Islet of Langerhans (tissue), 1 donor: ENCODE measurements around the gene TRIM41.

Experiments used
- FAIRE-seq: peaks from one replicate; lab custom pipeline; 2011; peaks lifted over from hg19 to GRCh38; lab: Jason Lieb, UNC

The TRIM41 gene

GRCh38 chr5:181233801-181234454, 10.8 kb downstream of the TRIM41 start:
- FAIRE-seq, result no peak

DNA sequence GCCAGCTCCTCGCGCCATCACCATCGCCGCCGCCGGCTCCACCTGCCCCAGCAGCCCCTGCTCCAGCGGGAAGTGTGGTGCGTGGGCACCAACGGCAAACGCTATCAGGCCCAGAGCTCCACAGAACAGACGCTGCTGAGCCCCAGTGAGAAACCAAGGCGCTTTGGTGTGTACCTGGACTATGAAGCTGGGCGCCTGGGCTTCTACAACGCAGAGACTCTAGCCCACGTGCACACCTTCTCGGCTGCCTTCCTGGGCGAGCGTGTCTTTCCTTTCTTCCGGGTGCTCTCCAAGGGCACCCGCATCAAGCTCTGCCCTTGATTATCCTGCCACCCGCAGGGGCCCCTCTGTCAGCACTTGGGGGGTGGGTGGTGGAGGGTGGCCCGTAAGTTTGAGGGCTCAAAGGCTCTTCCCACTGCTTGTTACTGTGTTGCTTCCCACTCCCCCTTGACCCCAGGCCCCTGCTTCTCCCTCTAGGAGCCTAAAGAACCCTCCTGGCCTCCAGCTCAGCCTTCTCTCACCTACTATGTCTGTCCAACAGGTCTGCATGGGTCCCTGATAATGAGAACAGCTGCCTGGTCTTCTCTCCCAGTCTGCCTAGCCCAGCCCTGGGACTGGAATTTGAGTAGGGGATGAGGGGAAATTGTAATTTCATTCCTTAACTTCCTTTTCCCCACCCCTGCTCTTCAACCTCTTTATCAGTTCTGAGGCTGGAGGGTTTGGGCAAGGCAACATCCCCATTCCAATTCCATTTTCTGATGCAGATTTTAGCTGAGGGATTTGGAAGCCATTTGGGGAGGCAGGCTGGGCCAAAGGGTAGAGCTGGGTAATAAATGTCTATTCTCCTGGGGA, 11.6 kb downstream of the TRIM41 start:
- FAIRE-seq, result no peak

DNA sequence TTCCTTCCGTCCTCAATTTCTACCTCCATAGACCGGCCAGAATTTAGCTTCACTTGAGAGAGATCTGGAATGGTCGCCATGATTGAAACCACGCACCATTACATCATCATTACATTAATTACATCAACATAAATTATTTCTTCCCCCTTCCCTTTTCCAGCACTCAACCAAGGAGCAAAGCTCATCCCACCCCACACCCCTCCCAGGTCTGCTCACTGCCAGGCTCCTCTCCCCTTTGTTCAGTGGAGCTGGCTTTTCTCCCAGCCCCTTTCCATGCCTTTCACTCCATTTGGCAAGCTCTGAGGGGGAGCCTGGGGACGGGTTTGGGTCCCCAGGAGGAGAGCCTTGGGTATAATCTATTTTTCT, 12.2 kb downstream of the TRIM41 start:
- FAIRE-seq, result no peak

DNA sequence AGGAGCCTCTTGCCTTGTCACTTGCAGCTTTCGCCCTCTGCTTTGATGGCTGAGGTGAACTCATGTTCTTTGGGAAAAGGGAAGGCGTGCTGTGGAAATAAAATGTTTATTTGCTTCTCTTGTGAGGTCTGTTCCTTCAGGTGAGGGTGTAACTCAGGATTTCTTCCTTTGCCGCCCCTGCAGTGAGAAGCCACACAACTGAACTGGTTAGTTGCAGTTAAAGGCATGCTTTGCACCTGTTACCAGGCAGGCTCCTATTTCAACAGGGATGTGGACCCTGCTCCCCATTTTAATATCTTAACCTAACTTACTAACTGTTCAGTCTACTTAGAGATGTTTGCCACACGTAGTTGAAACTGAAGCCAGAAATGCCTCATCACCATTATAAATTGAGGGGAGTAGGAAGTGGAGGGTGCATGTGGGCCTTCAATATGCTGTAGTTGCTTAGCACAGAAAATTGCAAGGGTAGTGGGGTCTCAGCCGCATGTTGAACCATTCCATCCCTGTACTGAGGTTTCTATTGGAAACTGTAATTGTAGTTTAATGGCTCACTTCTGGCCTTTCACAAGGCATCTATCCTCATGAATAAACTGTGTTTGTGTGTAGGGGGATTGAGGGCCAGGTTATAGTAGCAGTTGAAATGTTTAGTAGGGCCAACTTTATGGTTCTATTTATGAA, 12.7 kb downstream of the TRIM41 start:
- FAIRE-seq, result no peak

DNA sequence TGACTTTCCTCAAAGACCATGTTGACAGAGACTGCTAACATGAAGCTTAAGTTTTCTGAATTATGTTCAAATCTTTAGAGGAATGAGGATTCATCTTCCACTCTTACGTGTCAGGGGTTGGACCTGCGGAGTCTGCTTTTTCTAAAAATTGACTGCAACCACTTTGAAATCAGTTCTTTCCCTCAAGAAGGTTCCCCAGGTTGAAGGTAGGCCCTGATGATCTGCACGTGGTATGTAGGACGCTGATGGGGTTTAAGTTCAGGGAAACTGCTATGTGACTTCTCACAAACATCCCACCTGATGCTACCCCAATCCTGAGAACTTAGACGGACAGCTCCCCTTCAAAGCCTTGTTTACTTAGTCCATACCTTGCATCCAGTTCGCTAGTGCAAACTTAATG, 13.4 kb downstream of the TRIM41 start:
- no peak for FAIRE-seq

DNA sequence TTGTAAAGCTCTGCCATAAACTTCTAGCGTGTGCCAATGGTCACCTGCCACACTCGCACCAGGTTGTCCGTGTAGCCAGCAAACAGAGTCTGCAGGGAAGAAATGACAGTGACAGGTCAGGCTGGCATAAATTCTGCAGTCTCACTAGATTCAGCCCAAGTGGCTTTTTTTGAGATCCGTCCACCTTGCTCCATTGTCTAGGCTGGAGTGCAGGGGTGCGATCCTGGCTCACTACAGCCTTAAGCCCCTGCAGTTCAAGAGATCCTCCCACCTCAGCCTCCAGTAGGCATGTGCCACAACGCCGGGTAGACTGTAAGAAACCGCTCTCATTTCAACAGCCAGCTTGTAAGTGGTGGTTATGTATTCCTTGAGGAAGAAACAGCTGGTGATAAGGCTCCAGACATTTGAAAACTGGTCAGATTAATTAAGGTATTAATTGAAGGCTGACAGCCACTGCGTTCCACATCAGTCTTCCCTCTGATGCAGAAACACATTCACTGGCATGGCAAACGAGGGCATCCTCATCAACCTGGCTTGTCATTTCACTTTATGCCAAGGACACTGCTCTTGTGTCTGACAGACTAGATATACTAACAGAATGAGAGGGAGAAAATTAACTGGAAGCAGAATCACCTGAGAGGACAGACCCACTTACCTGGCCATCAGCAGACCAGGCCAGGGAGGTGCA, 14.0 kb downstream of the TRIM41 start:
- FAIRE-seq, result no peak

DNA sequence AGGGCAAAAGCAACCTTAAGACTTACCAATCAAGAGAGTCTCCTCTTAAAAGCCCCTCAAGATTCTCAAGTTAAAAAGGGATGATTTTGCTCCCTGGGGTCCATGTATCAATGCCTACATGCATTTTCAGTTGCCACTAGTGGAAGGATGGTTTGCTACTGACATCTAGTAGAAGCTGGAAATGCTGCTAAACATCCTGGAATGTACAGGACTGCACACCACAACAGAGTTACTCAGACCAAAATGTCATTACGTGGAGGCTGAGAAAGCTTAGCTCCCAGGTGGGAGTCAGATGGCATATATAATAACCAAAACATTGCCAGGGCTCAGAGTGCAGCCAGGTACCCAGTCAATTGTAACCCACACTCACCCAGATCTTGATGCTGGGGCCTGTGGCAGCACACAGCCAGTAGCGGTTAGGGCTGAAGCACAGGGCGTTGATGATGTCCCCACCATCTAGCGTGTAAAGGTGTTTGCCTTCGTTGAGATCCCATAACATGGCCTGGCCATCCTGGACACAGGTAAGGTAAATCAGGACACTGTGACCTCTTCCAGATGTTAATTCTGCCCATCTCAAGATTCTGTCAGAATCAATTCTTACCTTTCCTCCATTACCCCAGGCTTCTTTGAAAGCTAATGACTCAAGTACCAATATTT, 14.8 kb downstream of the TRIM41 start:
- FAIRE-seq, result no peak

DNA sequence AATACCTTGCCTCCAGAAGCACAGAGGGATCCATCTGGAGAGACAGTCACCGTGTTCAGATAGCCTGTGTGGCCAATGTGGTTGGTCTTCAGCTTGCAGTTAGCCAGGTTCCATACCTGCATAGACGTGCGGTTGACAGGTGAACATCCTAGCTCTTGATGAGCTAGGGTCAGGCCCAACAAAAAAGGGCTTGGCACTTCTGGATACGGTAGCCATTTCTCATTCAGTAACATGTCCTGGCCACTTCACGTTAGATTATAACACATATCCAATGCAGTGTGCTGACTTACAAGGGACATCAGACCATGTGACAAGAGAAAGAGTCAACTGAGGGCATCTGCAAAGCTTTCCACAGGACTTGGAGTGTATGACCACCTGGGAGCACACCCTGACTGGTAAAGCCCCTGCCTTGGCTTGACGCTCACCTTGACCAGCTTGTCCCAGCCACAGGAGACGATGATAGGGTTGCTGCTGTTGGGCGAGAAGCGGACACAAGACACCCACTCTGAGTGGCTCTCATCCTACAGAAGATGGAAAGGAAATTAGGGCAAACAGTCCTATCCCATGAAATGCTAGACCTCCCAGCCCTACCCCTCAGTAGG, 16.1 kb downstream of the TRIM41 start:
- no peak for FAIRE-seq

DNA sequence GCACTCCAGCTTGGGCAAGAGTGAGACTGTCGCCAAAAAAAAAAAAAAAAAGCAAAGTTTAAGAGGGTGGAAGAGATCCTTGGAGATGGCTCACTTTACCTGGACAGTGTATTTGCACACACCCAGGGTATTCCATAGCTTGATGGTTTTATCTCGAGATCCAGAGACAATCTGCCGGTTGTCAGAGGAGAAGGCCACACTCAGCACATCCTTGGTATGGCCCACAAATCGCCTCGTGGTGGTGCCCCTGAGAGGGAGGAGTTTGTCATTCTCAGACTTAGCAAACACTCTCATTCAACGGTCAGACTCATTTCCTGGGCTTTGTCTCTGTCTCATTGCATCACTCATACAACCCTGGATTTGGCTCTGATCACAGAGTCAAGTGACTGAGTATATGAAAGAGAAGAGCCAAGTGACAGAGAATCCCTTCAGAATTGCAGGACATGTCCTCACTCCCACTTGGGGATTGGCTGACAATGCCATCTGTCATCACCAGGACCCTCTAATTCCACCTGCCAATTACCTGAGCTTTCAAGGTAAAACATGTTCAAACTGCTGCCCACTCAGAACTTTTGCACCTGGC, 18.4 kb downstream of the TRIM41 start:
- no peak for FAIRE-seq

DNA sequence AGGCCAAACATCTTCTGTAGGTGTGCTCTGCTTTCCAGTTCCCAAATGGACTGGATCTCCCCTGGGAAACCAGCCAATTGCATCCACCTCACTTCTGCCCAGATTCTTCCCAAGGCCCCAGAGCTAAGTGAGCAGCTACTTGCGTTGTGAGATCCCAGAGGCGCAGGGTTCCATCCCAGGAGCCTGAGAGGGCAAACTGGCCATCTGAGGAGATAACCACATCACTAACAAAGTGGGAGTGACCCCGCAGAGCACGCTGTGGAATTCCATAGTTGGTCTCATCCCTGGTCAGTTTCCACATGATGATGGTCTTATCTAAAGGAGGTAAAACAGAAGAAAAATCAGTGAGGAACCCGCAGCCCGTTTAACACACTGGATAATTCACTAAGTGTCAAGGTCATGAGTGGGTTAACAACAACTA, 19.0 kb downstream of the TRIM41 start:
- FAIRE-seq, result no peak

GRCh38 chr5:181243018-181243563, 20.0 kb downstream of the TRIM41 start:
- FAIRE-seq, result no peak

DNA sequence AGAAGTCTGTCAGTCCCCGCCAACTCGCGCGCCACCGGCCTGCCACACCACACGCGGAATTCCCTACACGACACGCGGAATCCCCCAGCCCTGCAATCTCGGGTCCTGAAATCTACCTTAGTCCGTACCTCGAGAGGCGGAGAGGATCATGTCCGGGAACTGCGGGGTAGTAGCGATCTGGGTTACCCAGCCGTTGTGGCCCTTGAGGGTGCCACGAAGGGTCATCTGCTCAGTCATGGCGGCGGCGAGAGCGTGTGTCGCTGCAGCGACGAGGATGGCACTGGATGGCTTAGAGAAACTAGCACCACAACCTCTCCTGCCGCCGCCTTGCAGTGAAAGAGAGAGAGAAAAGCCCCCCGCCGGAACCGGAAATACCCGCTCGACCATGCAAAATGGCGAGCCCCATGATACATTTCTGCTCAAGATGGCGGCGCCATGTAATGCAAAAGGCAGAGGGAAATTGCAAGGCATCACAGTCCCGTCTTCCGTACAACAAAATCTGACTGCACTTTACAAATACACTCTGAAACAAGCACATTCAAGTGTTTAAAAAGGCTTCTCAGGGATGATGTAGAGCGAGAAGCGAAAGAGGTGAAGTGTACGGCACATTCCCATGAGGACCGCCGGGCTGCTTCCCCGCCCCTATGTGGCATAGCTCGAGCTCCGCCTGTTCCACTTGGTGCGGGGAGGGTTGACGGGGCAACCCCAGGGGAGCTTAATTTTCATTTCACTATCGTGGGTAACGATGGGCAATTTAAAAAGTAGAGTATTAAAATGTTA, 20.7 kb downstream of the TRIM41 start, which contains the start of gene RACK1:
RACK1 (minus strand) TSS at position 343 of the 780 bp plus-strand sequence; CDS start at position 237, 106 bp downstream.
- no peak for FAIRE-seq

- FAIRE-seq, result no peak
These were observed 22.6 kb downstream of the TRIM41 start for GRCh38 chr5:181245427-181246275.

DNA sequence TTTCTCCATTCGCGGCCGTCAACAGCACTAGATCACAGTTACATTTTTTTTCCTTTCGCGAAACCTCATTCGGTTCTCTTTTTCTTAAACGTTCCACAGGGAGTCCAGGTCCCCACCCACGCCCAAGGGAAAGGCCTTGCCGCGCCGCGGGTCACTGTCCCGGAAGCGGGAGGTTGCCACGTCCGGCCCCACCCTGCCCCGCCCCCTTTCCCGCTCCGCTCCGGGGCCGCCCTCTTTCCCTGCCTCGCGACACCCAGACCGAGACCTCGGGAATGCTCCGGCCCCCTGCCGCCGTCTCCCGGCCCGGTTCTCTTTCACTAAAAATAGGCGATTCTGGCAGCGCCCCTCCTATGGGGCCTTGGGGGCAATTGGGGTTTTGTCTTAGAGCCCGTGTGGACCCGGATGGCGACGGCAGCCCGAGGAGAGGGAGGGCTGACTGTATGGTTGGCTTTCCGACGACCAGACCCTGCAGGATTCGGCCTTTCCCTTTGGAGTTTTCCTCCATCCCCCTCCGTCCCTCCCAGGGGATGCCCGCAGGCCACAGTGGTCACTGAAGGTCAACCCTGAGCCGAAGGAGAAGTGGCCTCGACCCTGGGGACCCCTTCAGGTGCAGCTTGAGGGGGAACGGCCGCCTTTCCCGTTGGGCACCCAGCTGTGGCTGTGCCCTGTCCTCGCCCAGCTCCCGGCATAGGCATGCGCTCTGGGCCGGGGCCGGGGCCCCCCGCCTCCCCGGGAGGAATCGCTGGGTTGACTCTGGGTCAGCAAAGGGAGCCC, 23.4 kb downstream of the TRIM41 start:
- FAIRE-seq, result no peak

DNA sequence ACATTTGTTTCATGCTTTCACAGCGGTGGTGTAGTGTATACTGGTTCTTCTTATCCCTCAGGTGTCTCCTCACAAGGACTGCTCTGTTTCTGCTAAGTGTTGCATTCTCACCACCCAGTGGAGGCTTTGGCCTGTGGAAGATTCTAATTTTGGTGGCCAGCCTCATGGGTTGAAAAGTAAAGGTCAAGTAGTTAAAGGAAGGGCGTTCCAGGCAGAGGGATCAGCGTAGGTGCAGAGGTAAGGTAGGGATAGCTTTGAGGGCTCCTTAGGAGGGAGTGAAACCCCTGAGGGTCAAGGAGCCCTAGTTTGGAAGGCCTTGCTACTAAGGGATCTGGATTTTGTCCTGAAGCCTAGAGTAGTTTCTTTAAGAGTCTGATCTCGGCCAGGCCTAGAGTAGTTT, 25.2 kb downstream of the TRIM41 start:
- no peak for FAIRE-seq

- FAIRE-seq, result no peak
These were observed 32.2 kb downstream of the TRIM41 start for GRCh38 chr5:181255276-181255675.

GRCh38 chr5:181255836-181256578, 32.9 kb downstream of the TRIM41 start:
- no peak for FAIRE-seq

GRCh38 chr5:181258576-181258975, 35.5 kb downstream of the TRIM41 start:
- no peak for FAIRE-seq
